ENCODE data around the gene SH2D5.
"Not testable (repeated sequence)": the region's sequence is repeated elsewhere in the genome, so short reads cannot be mapped to it uniquely, and the experiment has no call there.

- not testable (repeated sequence) for TF ChIP-seq EP300, CTCF, POLR2A (IDR thresholded peaks at IDR 0.05)
These were observed 58.9 kb downstream of the SH2D5 start for GRCh38 chr1:20673626-20674025.

Measured in ovary (tissue), 3 donors.